Loucy (cell line): ENCODE results near the gene COL1A1.

Experiments
- H2AFZ ChIP-seq: fragments of 200-600 bp; sonication (generic); 2 replicates; pipeline ENCODE4 v1.6.0; 2016; ENCODE audit warnings: antibody characterized with exemption, mild to moderate bottlenecking, low read length, moderate library complexity
- H3F3A ChIP-seq: fragments of 200-600 bp; 2 replicates; pipeline ENCODE4 v1.6.0; 2016; ENCODE audit warnings: antibody characterized with exemption, low read depth, mild to moderate bottlenecking
- H3K27me3 ChIP-seq: fragments of 200-600 bp; sonication (generic); 2 replicates; pipeline ENCODE4 v1.6.1; 2014; ENCODE audit warnings: low read length, mild to moderate bottlenecking; ENCODE audit not compliant: insufficient read depth, poor library complexity, severe bottlenecking
- H3K36me3 ChIP-seq: fragments of 200-600 bp; sonication (generic); 2 replicates; pipeline ENCODE4 v1.6.1; 2016; ENCODE audit warnings: low read length; ENCODE audit not compliant: insufficient read depth
- H3K4me1 ChIP-seq: fragments of 200-600 bp; sonication (generic); 2 replicates; pipeline ENCODE4 v1.5.1; 2014; ENCODE audit warnings: low read length, mild to moderate bottlenecking; ENCODE audit not compliant: insufficient read depth, poor library complexity, severe bottlenecking
- H3K4me2 ChIP-seq: fragments of 200-600 bp; sonication (generic); 2 replicates; pipeline ENCODE4 v1.6.0; 2014; ENCODE audit warnings: antibody characterized with exemption, low read length, low read depth, mild to moderate bottlenecking; ENCODE audit not compliant: poor library complexity, severe bottlenecking
- H3K4me3 ChIP-seq: fragments of 200-600 bp; sonication (generic); 2 replicates; pipeline ENCODE4 v1.5.1; 2014; ENCODE audit warnings: low read length, mild to moderate bottlenecking, mixed read lengths; ENCODE audit not compliant: poor library complexity, severe bottlenecking
- H3K79me2 ChIP-seq: fragments of 200-600 bp; sonication (generic); 2 replicates; pipeline ENCODE4 v1.6.1; 2014; ENCODE audit warnings: low read length; ENCODE audit not compliant: insufficient read depth
- H3K9ac ChIP-seq: fragments of 200-600 bp; sonication (generic); 2 replicates; pipeline ENCODE4 v1.6.0; 2014; ENCODE audit warnings: mild to moderate bottlenecking, low read depth, low read length, moderate library complexity; ENCODE audit not compliant: poor library complexity, severe bottlenecking
- H3K9me2 ChIP-seq: fragments of 200-600 bp; sonication (generic); replicated peaks from 2 replicates; pipeline ENCODE4 v1.6.1; 2016; ENCODE audit warnings: low read depth, low read length, mixed read lengths
- H3K9me3 ChIP-seq: fragments of 200-600 bp; sonication (generic); 2 replicates; pipeline ENCODE4 v1.6.1; 2014; ENCODE audit warnings: mild to moderate bottlenecking, antibody characterized with exemption, low read length, low read depth; ENCODE audit not compliant: insufficient read depth
- H4K20me1 ChIP-seq: fragments of 200-600 bp; sonication (generic); 2 replicates; pipeline ENCODE4 v1.6.0; 2014; ENCODE audit warnings: antibody characterized with exemption, low read length, mild to moderate bottlenecking; ENCODE audit not compliant: insufficient read depth, poor library complexity, severe bottlenecking
- EZH2phosphoT487 ChIP-seq: fragments of 200-600 bp; IDR thresholded peaks from 2 replicates; pipeline ENCODE4 v1.6.1; 2018; ENCODE audit warnings: antibody characterized with exemption, mild to moderate bottlenecking, moderate library complexity, borderline replicate concordance
- TF ChIP-seq, protein P1 (sequence below): fragments of 200-600 bp; sonication (generic); conservative IDR thresholded peaks from 2 replicates; pipeline ENCODE4 v1.5.1; 2014; ENCODE audit warnings: mild to moderate bottlenecking, antibody characterized with exemption, low read length

Gene COL1A1

GRCh38 chr17:50141026-50141744 lies 60.2 kb downstream of the COL1A1 start:
- peaks cover 80% of the 10 kb centered on the region; the same call in 1 of the 2 replicates for H3K36me3 ChIP-seq
- peak overlapping the region; percentile 57 for H3K9ac ChIP-seq
- H3K79me2 ChIP-seq, result peaks cover 74% of the 10 kb centered on the region
- no peaks in the 10 kb centered on the region for H3K9me2 ChIP-seq
- no peak overlapping the region for H2AFZ ChIP-seq
- no peaks in the 10 kb centered on the region for H3K27me3 ChIP-seq
- peak overlapping the region; percentile 69 for H3K4me3 ChIP-seq
- peak overlapping the region; percentile 96 for H3K4me2 ChIP-seq
- no peaks in the 10 kb centered on the region for H3K9me3 ChIP-seq
- H3F3A ChIP-seq, result no peaks in the 10 kb centered on the region
- TF ChIP-seq, protein P1, sequence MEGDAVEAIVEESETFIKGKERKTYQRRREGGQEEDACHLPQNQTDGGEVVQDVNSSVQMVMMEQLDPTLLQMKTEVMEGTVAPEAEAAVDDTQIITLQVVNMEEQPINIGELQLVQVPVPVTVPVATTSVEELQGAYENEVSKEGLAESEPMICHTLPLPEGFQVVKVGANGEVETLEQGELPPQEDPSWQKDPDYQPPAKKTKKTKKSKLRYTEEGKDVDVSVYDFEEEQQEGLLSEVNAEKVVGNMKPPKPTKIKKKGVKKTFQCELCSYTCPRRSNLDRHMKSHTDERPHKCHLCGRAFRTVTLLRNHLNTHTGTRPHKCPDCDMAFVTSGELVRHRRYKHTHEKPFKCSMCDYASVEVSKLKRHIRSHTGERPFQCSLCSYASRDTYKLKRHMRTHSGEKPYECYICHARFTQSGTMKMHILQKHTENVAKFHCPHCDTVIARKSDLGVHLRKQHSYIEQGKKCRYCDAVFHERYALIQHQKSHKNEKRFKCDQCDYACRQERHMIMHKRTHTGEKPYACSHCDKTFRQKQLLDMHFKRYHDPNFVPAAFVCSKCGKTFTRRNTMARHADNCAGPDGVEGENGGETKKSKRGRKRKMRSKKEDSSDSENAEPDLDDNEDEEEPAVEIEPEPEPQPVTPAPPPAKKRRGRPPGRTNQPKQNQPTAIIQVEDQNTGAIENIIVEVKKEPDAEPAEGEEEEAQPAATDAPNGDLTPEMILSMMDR, result no peak
- TF ChIP-seq EZH2phosphoT487, result no peak
- peaks cover 52% of the 10 kb centered on the region for H4K20me1 ChIP-seq
- H3K4me1 ChIP-seq, result peaks cover 45% of the 10 kb centered on the region

- Histone ChIP-seq H3K4me2 (peak overlapping the region; percentile 96), H3K4me1 (peaks cover 38% of the 10 kb centered on the region), H3K36me3 (peaks cover 89% of the 10 kb centered on the region; the same call in 1 of the 2 replicates), H3F3A (no peaks in the 10 kb centered on the region), H3K9me3 (no peaks in the 10 kb centered on the region), H3K9me2 (no peaks in the 10 kb centered on the region), H3K27me3 (no peaks in the 10 kb centered on the region), H3K9ac (peak overlapping the region; percentile 57), H4K20me1 (peaks cover 43% of the 10 kb centered on the region), H3K4me3 (peak overlapping the region; percentile 69), H2AFZ (no peak overlapping the region), H3K79me2 (peaks cover 65% of the 10 kb centered on the region)
- no peak for TF ChIP-seq EZH2phosphoT487
- TF ChIP-seq, protein P1, result peak; percentile 80
Observed at GRCh38 chr17:50139950-50140885, 61.2 kb downstream of the COL1A1 start.

- Histone ChIP-seq H2AFZ (no peak overlapping the region), H3K79me2 (peaks cover 55% of the 10 kb centered on the region), H4K20me1 (peaks cover 34% of the 10 kb centered on the region)
Observed at GRCh38 chr17:50139185-50139783, 62.1 kb downstream of the COL1A1 start.

More at GRCh38 chr17:50139185-50139783, 62.1 kb downstream of the COL1A1 start:
- Histone ChIP-seq H3K4me3 (peak overlapping the region; percentile 43), H3K4me2 (peak overlapping the region; percentile 96), H3F3A (no peaks in the 10 kb centered on the region), H3K9me3 (no peaks in the 10 kb centered on the region), H3K4me1 (peaks cover 38% of the 10 kb centered on the region), H3K36me3 (peaks cover 88% of the 10 kb centered on the region; the same call in 1 of the 2 replicates), H3K9ac (peak overlapping the region; percentile 57), H3K27me3 (no peaks in the 10 kb centered on the region), H3K9me2 (no peaks in the 10 kb centered on the region)
- TF ChIP-seq, protein P1, result no peak
- TF ChIP-seq EZH2phosphoT487, result no peak
